Loucy (cell line): Measurements from ENCODE around the gene MRTFA.

ENCODE experiments used
- EZH2phosphoT487 ChIP-seq: fragments of 200-600 bp; IDR thresholded peaks from 2 replicates; pipeline ENCODE4 v1.6.1; 2018; ENCODE audit warnings: antibody characterized with exemption, mild to moderate bottlenecking, moderate library complexity, borderline replicate concordance
- TF ChIP-seq, protein P1 (sequence below): fragments of 200-600 bp; sonication (generic); conservative IDR thresholded peaks from 2 replicates; pipeline ENCODE4 v1.5.1; 2014; ENCODE audit warnings: mild to moderate bottlenecking, antibody characterized with exemption, low read length

DNA sequence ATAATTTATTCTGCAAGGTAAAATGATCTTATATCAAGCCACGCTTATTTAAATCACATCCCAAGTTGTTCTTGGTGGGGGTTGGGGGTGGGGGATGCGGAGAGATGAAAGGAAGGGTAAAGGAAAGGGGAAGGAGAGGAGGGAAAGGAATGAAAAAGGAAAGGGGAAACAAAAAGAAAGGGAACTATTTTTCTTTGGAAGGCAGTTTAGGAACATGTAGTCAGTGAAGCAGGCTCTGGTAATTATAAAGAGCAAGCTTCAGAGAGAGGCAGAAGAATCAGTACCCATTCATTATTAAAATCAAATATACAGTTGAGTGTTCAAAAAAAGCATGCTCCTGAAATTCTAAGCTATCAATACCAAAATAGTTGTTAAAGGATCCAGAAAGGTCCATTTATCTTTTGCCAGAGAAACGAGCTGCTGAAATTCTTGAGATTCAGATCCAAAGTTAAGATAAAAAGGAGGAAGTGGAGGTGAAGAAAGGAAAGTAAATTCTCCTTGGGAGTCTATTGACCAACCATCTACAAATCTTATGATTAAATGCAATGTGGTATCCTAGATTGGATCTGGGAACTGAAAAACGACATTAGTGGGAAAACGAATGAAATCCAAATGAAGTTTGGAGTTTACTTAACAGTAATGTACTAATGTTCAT is 158.7 kb downstream of the MRTFA start:
- no peak for TF ChIP-seq EZH2phosphoT487
- TF ChIP-seq, protein P1, sequence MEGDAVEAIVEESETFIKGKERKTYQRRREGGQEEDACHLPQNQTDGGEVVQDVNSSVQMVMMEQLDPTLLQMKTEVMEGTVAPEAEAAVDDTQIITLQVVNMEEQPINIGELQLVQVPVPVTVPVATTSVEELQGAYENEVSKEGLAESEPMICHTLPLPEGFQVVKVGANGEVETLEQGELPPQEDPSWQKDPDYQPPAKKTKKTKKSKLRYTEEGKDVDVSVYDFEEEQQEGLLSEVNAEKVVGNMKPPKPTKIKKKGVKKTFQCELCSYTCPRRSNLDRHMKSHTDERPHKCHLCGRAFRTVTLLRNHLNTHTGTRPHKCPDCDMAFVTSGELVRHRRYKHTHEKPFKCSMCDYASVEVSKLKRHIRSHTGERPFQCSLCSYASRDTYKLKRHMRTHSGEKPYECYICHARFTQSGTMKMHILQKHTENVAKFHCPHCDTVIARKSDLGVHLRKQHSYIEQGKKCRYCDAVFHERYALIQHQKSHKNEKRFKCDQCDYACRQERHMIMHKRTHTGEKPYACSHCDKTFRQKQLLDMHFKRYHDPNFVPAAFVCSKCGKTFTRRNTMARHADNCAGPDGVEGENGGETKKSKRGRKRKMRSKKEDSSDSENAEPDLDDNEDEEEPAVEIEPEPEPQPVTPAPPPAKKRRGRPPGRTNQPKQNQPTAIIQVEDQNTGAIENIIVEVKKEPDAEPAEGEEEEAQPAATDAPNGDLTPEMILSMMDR = no peak
